HG03139 (cell line): Measurements from ENCODE around the gene HSPBAP1.

Experiments
- ATAC-seq: cut with Tn5 transposase; IDR thresholded peaks from one replicate; pipeline ENCODE4 v1.9.1; 2021; ENCODE audit not compliant: unreplicated experiment

Gene HSPBAP1

GRCh38 chr3:122690096-122690495 lies 103.5 kb downstream of the HSPBAP1 start:
- ATAC-seq, result no peak
